Neutrophil (primary cell): ENCODE results near the gene TPK1.
"Not testable (repeated sequence)": the region's sequence is repeated elsewhere in the genome, so short reads cannot be mapped to it uniquely, and the experiment has no call there.

Experiments used
- H3K27ac ChIP-seq: fragments of 200-600 bp; sonication (generic); 2 replicates; pipeline ENCODE4 v1.5.1; 2016; ENCODE audit warnings: mild to moderate bottlenecking, moderate library complexity
- H3K27me3 ChIP-seq: fragments of 200-600 bp; sonication (generic); 2 replicates; pipeline ENCODE4 v1.6.0; 2016; ENCODE audit warnings: mild to moderate bottlenecking
- H3K36me3 ChIP-seq: fragments of 200-600 bp; sonication (generic); 2 replicates; pipeline ENCODE4 v1.5.1; 2017
- H3K4me1 ChIP-seq, 2 experiments: fragments of 200-600 bp in 1 of 2; sonication (generic) in 1 of 2; 1 replicate in 1 of 2; 2 replicates in 1 of 2; pipeline versions ENCODE4 v1.5.1 to v1.6.1; 2013 to 2016; ENCODE audit warnings: low read depth in 1 of 2, low read length in 1 of 2, mild to moderate bottlenecking in 1 of 2, moderate library complexity in 1 of 2; ENCODE audit not compliant: control insufficient read depth in 1 of 2, insufficient read depth in 1 of 2
- H3K4me3 ChIP-seq, 2 experiments: fragments of 200-600 bp in 1 of 2; sonication (generic) in 1 of 2; 1 replicate in 1 of 2; 2 replicates in 1 of 2; pipeline ENCODE4 v1.5.1; 2013 to 2016; ENCODE audit warnings: low read depth in 1 of 2, low read length in 1 of 2, mild to moderate bottlenecking in 1 of 2, moderate library complexity in 1 of 2
- H3K9me3 ChIP-seq: fragments of 200-600 bp; sonication (generic); 2 replicates; pipeline ENCODE4 v1.5.1; 2016
- CTCF ChIP-seq: fragments of 200-600 bp; sonication (generic); IDR thresholded peaks from 2 replicates; pipeline ENCODE4 v1.5.1; 2016; ENCODE audit warnings: antibody characterized with exemption

TPK1 gene

GRCh38 chr7:144785521-144785920 is 50.3 kb downstream of the TPK1 start:
- Histone ChIP-seq H3K27ac (no peak overlapping the region), H3K36me3 (no peaks in the 10 kb centered on the region), H3K4me3 (no peak overlapping the region), H3K27me3 (no peaks in the 10 kb centered on the region), H3K9me3 (no peaks in the 10 kb centered on the region), H3K4me1 (no peaks in the 10 kb centered on the region)
- no peak for TF ChIP-seq CTCF

- H3K9me3 ChIP-seq: no peaks in the 10 kb centered on the region
- no peaks in the 10 kb centered on the region for H3K36me3 ChIP-seq
- H3K4me3 ChIP-seq: no peak overlapping the region
- H3K4me1 ChIP-seq: no peaks in the 10 kb centered on the region
- no peaks in the 10 kb centered on the region for H3K27me3 ChIP-seq
- no peak for TF ChIP-seq CTCF
- H3K27ac ChIP-seq: no peak overlapping the region
These were observed 50.9 kb downstream of the TPK1 start for GRCh38 chr7:144784943-144785342.

GRCh38 chr7:144784441-144784840 is 51.4 kb downstream of the TPK1 start:
- Histone ChIP-seq H3K27me3 (no peaks in the 10 kb centered on the region), H3K27ac (no peak overlapping the region), H3K36me3 (no peaks in the 10 kb centered on the region), H3K4me3 (no peak overlapping the region), H3K9me3 (no peaks in the 10 kb centered on the region), H3K4me1 (no peaks in the 10 kb centered on the region)
- no peak for TF ChIP-seq CTCF

- Histone ChIP-seq H3K4me1 (no peaks in the 10 kb centered on the region), H3K27ac (no peak overlapping the region)
- TF ChIP-seq CTCF: no peak
These were observed 53.0 kb downstream of the TPK1 start for GRCh38 chr7:144782883-144783282.

GRCh38 chr7:144780071-144780608 is 55.7 kb downstream of the TPK1 start:
- H3K36me3 ChIP-seq: no peaks in the 10 kb centered on the region

More at GRCh38 chr7:144782883-144783282, 53.0 kb downstream of the TPK1 start:
- no peaks in the 10 kb centered on the region for H3K9me3 ChIP-seq
- no peaks in the 10 kb centered on the region for H3K27me3 ChIP-seq
- no peaks in the 10 kb centered on the region for H3K36me3 ChIP-seq
- no peak overlapping the region for H3K4me3 ChIP-seq

GRCh38 chr7:144777889-144778288 is 58.0 kb downstream of the TPK1 start:
- H3K36me3 ChIP-seq, H3K4me3 ChIP-seq, H3K9me3 ChIP-seq, H3K27ac ChIP-seq, H3K4me1 ChIP-seq, H3K27me3 ChIP-seq: not testable (repeated sequence)

More at GRCh38 chr7:144780071-144780608, 55.7 kb downstream of the TPK1 start:
- Histone ChIP-seq H3K4me3 (no peak overlapping the region), H3K27ac (no peak overlapping the region), H3K9me3 (no peaks in the 10 kb centered on the region), H3K27me3 (no peaks in the 10 kb centered on the region), H3K4me1 (no peaks in the 10 kb centered on the region)
- TF ChIP-seq CTCF: no peak
